Adrenal gland (tissue), 5 donors: ENCODE results near the gene BABAM2.

Source experiments
- CTCF ChIP-seq, 6 experiments: fragments of 450-650 bp in 4 of 6; fragments of 200-600 bp in 2 of 6; sonication (generic) in 1 of 6; IDR thresholded peaks; 1 replicate in 5 of 6; 2 replicates in 1 of 6; pipeline versions ENCODE4 v1.5.1 to v1.8.0; 2016 to 2021; ENCODE audit warnings: antibody characterized with exemption in 6 of 6, mild to moderate bottlenecking in 2 of 6, moderate library complexity in 1 of 6
- POLR2A ChIP-seq, 2 donors: fragments of 450-650 bp; IDR thresholded peaks; one replicate each; pipeline ENCODE4 v1.6.1; 2017; ENCODE audit warnings: antibody characterized with exemption in 2 of 2, mild to moderate bottlenecking in 2 of 2, moderate library complexity in 1 of 2
- donor health status: DM: no; HTN: no; CAD: no.

GRCh38 chr2:28049416-28049815 lies 158.9 kb downstream of the BABAM2 start:
- TF ChIP-seq CTCF (IDR thresholded peaks at IDR 0.05) (no peak), POLR2A (IDR thresholded peaks at IDR 0.05) (no peak)
